Karpas-422 (cell line): Measurements from ENCODE around the gene NFU1. TPM values are rescaled to one million over a fixed set of nuclear protein-coding genes. Genes with fewer than 3 reads are reported as not detected.

Experiments used
- DNase-seq: peaks from one replicate; pipeline ENCODE4 v3.0.0-alpha.2; 2015
- H2AFZ ChIP-seq: fragments of 200-600 bp; sonication (generic); 2 replicates; pipeline ENCODE4 v1.6.1; 2014; ENCODE audit warnings: antibody characterized with exemption, low read length, mixed read lengths
- H3K27ac ChIP-seq: fragments of 200-600 bp; sonication (generic); 2 replicates; pipeline ENCODE4 v1.5.1; 2014; ENCODE audit warnings: mild to moderate bottlenecking, low read length, moderate library complexity
- H3K27me3 ChIP-seq: fragments of 200-600 bp; sonication (generic); 2 replicates; pipeline ENCODE4 v1.6.1; 2014; ENCODE audit warnings: low read length, mixed read lengths
- H3K36me3 ChIP-seq: fragments of 200-600 bp; sonication (generic); 2 replicates; pipeline ENCODE4 v1.6.1; 2014; ENCODE audit warnings: low read length, mixed read lengths; ENCODE audit not compliant: insufficient read depth
- H3K4me1 ChIP-seq: fragments of 200-600 bp; sonication (generic); 2 replicates; pipeline ENCODE4 v1.6.1; 2014; ENCODE audit warnings: mild to moderate bottlenecking, low read length, mixed read lengths
- H3K4me2 ChIP-seq: fragments of 200-600 bp; sonication (generic); 2 replicates; pipeline ENCODE4 v1.6.1; 2014; ENCODE audit warnings: low read length, low read depth, mild to moderate bottlenecking; ENCODE audit not compliant: poor library complexity, severe bottlenecking
- H3K4me3 ChIP-seq: fragments of 200-600 bp; sonication (generic); 2 replicates; pipeline ENCODE4 v1.5.1; 2014; ENCODE audit warnings: mild to moderate bottlenecking, antibody characterized with exemption, low read length, mixed read lengths
- H3K79me2 ChIP-seq: fragments of 200-600 bp; sonication (generic); 2 replicates; pipeline ENCODE4 v1.6.1; 2014; ENCODE audit warnings: mild to moderate bottlenecking, low read length, mixed read lengths
- H3K9ac ChIP-seq: fragments of 200-600 bp; sonication (generic); 2 replicates; pipeline ENCODE4 v1.6.0; 2014; ENCODE audit warnings: low read length
- H3K9me2 ChIP-seq: fragments of 200-600 bp; sonication (generic), shearing (Covaris generic); replicated peaks from 2 replicates; pipeline ENCODE4 v1.6.0; 2014; ENCODE audit warnings: mild to moderate bottlenecking, low read length, moderate library complexity; ENCODE audit not compliant: insufficient read depth
- H3K9me3 ChIP-seq: fragments of 300-700, 200-600 bp; sonication (generic); 2 replicates; pipeline ENCODE4 v1.6.1; 2014; ENCODE audit warnings: low read length, mixed read lengths
- H4K20me1 ChIP-seq: fragments of 200-600 bp; sonication (generic); 2 replicates; pipeline ENCODE4 v1.6.1; 2014; ENCODE audit warnings: mild to moderate bottlenecking, antibody characterized with exemption, low read length, low read depth; ENCODE audit not compliant: insufficient read depth
- total RNA-seq: library from RNA; depleted of rRNA; stranded (reverse); fragments of >200 nt; shearing (Covaris generic); gene quantifications from 2 replicates; pipeline ENCODE4 v1.2.3, GENCODE V29; 2014; ENCODE audit warnings: low replicate concordance; rRNA removed

The NFU1 gene
- total RNA-seq, 1 experiment from 2014 or later: 42.8 TPM

GRCh38 chr2:69353360-69353759 is 83.9 kb downstream of the NFU1 start:
- Histone ChIP-seq H3K4me3 (no peak overlapping the region), H3K9ac (no peak overlapping the region), H3K9me3 (no peaks in the 10 kb centered on the region), H3K36me3 (peaks cover 49% of the 10 kb centered on the region), H3K27me3 (no peaks in the 10 kb centered on the region), H3K4me1 (no peaks in the 10 kb centered on the region), H3K27ac (no peak overlapping the region), H3K79me2 (peaks cover 7% of the 10 kb centered on the region; the same call in 1 of the 2 replicates), H3K9me2 (no peaks in the 10 kb centered on the region), H4K20me1 (no peaks in the 10 kb centered on the region), H3K4me2 (no peak overlapping the region), H2AFZ (no peak overlapping the region)
- no peak for DNase-seq

DNA sequence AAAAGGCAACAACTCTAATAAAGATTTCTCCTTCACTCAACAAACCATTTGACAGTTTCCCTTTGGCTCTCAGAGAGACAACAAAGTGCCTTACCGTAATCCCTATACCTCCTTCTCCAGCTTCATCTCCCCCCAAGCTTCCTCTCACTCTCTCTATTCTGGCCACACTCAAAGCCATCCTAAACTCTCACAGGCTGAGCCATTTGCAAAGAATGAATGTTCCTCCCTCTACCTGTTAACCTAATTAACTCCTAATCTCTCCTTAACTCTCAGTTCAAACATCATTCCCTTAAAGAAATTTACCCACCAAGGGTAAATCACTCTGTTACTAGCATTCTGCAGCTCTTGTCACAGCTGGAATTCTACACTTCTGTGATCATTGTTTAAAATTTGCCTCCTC is 88.5 kb downstream of the NFU1 start:
- no peaks in the 10 kb centered on the region for H3K4me1 ChIP-seq
- no peak overlapping the region for H3K27ac ChIP-seq
- no peaks in the 10 kb centered on the region for H3K27me3 ChIP-seq
- H4K20me1 ChIP-seq: no peaks in the 10 kb centered on the region
- 0 out of 2 replicates have a peak, but pooled peaks cover 4% of the 10 kb centered on the region for H3K79me2 ChIP-seq
- no peak for DNase-seq
- no peak overlapping the region for H2AFZ ChIP-seq
- H3K9me2 ChIP-seq: no peaks in the 10 kb centered on the region
- H3K4me3 ChIP-seq: no peak overlapping the region
- peaks cover 44% of the 10 kb centered on the region for H3K36me3 ChIP-seq
- H3K9ac ChIP-seq: no peak overlapping the region
- H3K4me2 ChIP-seq: no peak overlapping the region
- H3K9me3 ChIP-seq: no peaks in the 10 kb centered on the region

Other genes starting within 250 kb of the NFU1 start
- gene GFPT1, start 50.2 kb downstream of the NFU1 start, total RNA-seq: 15.2 and 24.4 TPM in 2 replicates
- gene AAK1, start 206.3 kb upstream of the NFU1 start, total RNA-seq: 5.6 and 6.8 TPM in 2 replicates